ENCODE data around the gene LEMD3.

DNA sequence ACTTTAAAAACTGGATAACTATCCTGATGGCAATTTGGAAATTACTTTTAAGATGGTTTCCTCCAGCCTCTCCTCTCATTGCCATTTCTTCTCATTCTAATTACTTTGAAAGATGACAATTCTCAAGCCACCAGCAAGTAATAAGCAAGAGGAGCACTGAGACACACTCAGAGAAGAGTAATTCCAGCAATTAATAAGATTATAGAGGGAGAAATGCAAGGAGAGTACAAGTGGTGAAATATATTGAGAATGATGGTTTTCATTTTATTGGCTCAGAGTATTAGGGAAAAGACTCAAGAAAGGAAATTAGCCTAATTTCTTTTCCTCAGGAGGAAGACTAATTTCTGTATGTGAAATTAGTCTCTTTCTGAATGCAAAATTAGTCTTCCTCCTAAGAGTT is 88.6 kb downstream of the LEMD3 start:
- no peak for TF ChIP-seq POLR2A (IDR thresholded peaks at IDR 0.05)
- TF ChIP-seq, protein P1, sequence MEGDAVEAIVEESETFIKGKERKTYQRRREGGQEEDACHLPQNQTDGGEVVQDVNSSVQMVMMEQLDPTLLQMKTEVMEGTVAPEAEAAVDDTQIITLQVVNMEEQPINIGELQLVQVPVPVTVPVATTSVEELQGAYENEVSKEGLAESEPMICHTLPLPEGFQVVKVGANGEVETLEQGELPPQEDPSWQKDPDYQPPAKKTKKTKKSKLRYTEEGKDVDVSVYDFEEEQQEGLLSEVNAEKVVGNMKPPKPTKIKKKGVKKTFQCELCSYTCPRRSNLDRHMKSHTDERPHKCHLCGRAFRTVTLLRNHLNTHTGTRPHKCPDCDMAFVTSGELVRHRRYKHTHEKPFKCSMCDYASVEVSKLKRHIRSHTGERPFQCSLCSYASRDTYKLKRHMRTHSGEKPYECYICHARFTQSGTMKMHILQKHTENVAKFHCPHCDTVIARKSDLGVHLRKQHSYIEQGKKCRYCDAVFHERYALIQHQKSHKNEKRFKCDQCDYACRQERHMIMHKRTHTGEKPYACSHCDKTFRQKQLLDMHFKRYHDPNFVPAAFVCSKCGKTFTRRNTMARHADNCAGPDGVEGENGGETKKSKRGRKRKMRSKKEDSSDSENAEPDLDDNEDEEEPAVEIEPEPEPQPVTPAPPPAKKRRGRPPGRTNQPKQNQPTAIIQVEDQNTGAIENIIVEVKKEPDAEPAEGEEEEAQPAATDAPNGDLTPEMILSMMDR (IDR thresholded peaks at IDR 0.05): no peak
- TF ChIP-seq EP300 (IDR thresholded peaks at IDR 0.05): no peak

Measured in tibial nerve (tissue), 4 donors.